Smooth muscle cell (in vitro differentiated cells): ENCODE measurements around the gene PCSK4. TPM values are rescaled to one million over a fixed set of nuclear protein-coding genes. Genes with fewer than 3 reads are reported as not detected.

Experiments
- DNase-seq: peaks from one replicate; lab custom pipeline; 2025; ENCODE audit not compliant: unreplicated experiment; lab: John Stamatoyannopoulos, UW
- H2AFZ ChIP-seq: fragments of 200-600 bp; sonication (generic); 2 replicates; pipeline ENCODE4 v1.6.0; 2016; ENCODE audit warnings: antibody characterized with exemption, low read depth, mild to moderate bottlenecking
- H3F3A ChIP-seq: fragments of 200-600 bp; sonication (generic); 2 replicates; pipeline ENCODE4 v1.6.0; 2017; ENCODE audit warnings: antibody characterized with exemption, low read depth
- H3K27ac ChIP-seq: fragments of 200-600 bp; sonication (generic); 2 replicates; pipeline ENCODE4 v1.5.1; 2016; ENCODE audit warnings: low read depth, mild to moderate bottlenecking
- H3K27me3 ChIP-seq: fragments of 200-600 bp; sonication (generic); 2 replicates; pipeline ENCODE4 v1.6.1; 2016; ENCODE audit warnings: low read depth, mild to moderate bottlenecking
- H3K36me3 ChIP-seq: fragments of 200-600 bp; sonication (generic); 2 replicates; pipeline ENCODE4 v1.5.1; 2016; ENCODE audit warnings: low read depth
- H3K4me1 ChIP-seq: fragments of 200-600 bp; sonication (generic); 2 replicates; pipeline ENCODE4 v1.5.1; 2016; ENCODE audit warnings: low read depth
- H3K4me2 ChIP-seq: fragments of 200-600 bp; sonication (generic); 2 replicates; pipeline ENCODE4 v1.6.0; 2016; ENCODE audit warnings: mild to moderate bottlenecking
- H3K4me3 ChIP-seq: fragments of 200-600 bp; sonication (generic); 2 replicates; pipeline ENCODE4 v1.5.1; 2016; ENCODE audit warnings: mild to moderate bottlenecking
- H3K79me2 ChIP-seq: fragments of 200-600 bp; sonication (generic); 2 replicates; pipeline ENCODE4 v1.6.0; 2016; ENCODE audit warnings: low read depth, mild to moderate bottlenecking
- H3K9ac ChIP-seq: fragments of 200-600 bp; sonication (generic); 2 replicates; pipeline ENCODE4 v1.6.0; 2016; ENCODE audit warnings: low read depth
- H3K9me3 ChIP-seq: fragments of 200-600 bp; sonication (generic); replicated peaks from 2 replicates; pipeline ENCODE4 v1.5.1; 2016; ENCODE audit warnings: low read depth
- H4K20me1 ChIP-seq: fragments of 200-600 bp; sonication (generic); 2 replicates; pipeline ENCODE4 v1.6.0; 2016; ENCODE audit warnings: low read depth
- CTCF ChIP-seq: fragments of 200-600 bp; sonication (generic); IDR thresholded peaks from 2 replicates; pipeline ENCODE4 v1.5.1; 2017; ENCODE audit warnings: borderline replicate concordance, mild to moderate bottlenecking, antibody characterized with exemption; ENCODE audit not compliant: insufficient read depth, poor library complexity, severe bottlenecking
- WGBS: methylation state at CpG from one replicate; pipeline ENCODE4 v1.1.7; 2016; ENCODE audit warnings: low lambda C conversion rate; 5-methylcytosine and 5-hydroxymethylcytosine counted together
- polyA plus RNA-seq: library from polyadenylated mRNA; unstranded; fragments of >200 nt; fragmentation: Nextera tagmentation; extraction: Ambion mirVana; gene quantifications from 2 replicates; pipeline ENCODE4 v1.2.1, GENCODE V29; 2016
- total RNA-seq: library from RNA; depleted of rRNA; stranded (reverse); fragments of >200 nt; gene quantifications from 2 replicates; pipeline ENCODE4 v1.2.3, GENCODE V29; 2014

Gene PCSK4
- total and polyA plus RNA-seq, 2 experiments from 2014 or later: 1.7 to 8.7 TPM

DNA sequence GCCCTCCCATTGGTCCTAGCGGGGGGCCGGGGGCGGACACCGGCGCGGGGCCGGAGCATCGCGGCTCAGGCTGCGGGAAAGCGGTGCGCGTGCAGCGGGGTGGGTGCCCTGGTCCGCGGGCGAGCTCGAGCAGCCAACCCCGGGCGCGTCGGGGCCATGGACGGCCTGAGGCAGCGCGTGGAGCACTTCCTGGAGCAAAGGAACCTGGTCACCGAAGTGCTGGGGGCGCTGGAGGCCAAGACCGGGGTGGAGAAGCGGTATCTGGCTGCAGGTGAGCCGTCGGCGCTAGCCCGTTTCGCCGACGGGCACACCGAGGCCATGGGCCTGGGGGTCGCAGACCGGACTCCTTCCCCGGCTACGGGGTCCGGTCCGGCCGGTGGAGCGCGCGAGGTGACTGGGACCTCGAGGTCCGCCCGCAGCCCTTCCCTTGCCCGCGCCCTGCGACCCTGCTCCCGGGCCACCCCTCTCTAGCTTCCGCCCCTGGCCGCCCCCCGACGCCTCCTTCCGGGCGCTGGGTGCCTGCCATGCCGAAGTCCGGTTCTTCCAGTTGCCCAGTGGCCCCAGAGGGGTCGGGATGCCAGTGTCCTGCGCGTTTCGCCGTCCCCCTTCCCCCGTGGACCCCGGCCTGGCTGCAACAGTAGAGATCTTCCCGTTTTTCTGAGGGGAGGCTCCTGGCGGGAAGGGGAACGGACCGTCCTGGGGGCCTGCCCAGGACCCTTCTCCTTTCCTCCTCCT, 1.1 kb upstream of the PCSK4 start, which contains the start of gene REEP6:
TSS of gene REEP6 (plus strand) at position 68 of the 735 bp plus-strand sequence. CDS start at position 157, 89 bp downstream.
- H3K9me3 ChIP-seq: no peaks in the 10 kb centered on the region
- H3K27me3 ChIP-seq: no peaks in the 10 kb centered on the region
- H3K79me2 ChIP-seq: no peaks in the 10 kb centered on the region
- peak within 1 kb of the TSS; percentile 65 for H3K27ac ChIP-seq
- H3K4me1 ChIP-seq: peaks cover 12% of the 10 kb centered on the region
- peak within 1 kb of the TSS; percentile 63 for H3K4me3 ChIP-seq
- TF ChIP-seq CTCF: no peak
- peak within 1 kb of the TSS; percentile 94 for H3K4me2 ChIP-seq
- DNase-seq: no peak
- no peaks in the 10 kb centered on the region for H3F3A ChIP-seq
- WGBS: 10% methylated on average over 57 of the region's 73 CpGs
- H2AFZ ChIP-seq: peak within 1 kb of the TSS; percentile 91
- H3K9ac ChIP-seq: peak within 1 kb of the TSS; percentile 52
- H3K36me3 ChIP-seq: no peaks in the 10 kb centered on the region
- H4K20me1 ChIP-seq: no peaks in the 10 kb centered on the region

DNA sequence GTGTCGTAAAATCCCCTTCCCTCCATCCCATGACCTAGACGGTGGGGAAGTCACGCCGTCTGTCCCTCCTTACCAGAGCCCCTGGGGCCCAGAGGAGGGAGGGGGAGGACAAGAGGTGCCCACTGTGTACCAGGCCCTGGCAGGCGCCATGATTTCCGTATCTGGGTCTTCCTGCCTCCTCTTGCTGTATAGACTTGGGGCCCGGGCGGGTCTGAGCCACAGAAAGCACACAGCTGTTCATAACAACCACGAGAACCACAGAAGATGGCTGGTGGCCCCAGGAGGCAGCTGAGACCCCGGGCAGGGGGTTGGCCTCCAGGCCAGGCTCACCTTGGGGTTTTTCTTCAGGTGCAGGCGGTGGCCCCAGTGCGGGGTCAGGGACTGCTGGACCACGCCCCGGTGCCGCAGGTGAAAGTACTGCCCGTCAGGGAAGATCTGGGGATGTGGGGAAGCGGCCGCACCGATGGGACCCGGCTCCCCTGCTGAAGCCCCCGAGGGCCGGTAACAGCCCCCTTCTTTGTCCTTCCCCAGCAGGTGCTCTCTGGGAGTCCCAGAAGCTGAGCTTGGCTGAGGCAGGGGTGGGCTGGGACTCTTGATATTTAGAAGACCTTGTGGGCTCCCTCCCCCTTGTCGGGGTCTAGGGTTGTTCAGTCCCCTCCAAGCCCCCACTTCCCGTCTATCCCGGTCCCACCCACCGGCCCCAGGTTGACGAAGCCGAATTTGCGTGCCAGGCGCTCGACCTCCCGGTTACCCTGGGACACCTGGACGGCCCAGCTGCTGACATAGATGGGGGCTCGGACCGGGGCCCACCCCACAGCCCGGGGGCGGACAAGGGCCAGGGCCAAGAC, 463 bp downstream of the PCSK4 start:
- DNase-seq: no peak
- peak overlapping the region; percentile 65 for H3K27ac ChIP-seq
- H3F3A ChIP-seq: no peaks in the 10 kb centered on the region
- no peaks in the 10 kb centered on the region for H4K20me1 ChIP-seq
- H3K36me3 ChIP-seq: no peaks in the 10 kb centered on the region
- H3K4me2 ChIP-seq: peak overlapping the region; percentile 94
- H3K4me1 ChIP-seq: peaks cover 12% of the 10 kb centered on the region
- peak overlapping the region; percentile 52 for H3K9ac ChIP-seq
- no peaks in the 10 kb centered on the region for H3K79me2 ChIP-seq
- peak overlapping the region; percentile 63 for H3K4me3 ChIP-seq
- 46% methylated on average over 31 of the region's 37 CpGs for WGBS
- no peaks in the 10 kb centered on the region for H3K9me3 ChIP-seq
- TF ChIP-seq CTCF: no peak
- H2AFZ ChIP-seq: peak overlapping the region; percentile 91
- H3K27me3 ChIP-seq: no peaks in the 10 kb centered on the region

DNA sequence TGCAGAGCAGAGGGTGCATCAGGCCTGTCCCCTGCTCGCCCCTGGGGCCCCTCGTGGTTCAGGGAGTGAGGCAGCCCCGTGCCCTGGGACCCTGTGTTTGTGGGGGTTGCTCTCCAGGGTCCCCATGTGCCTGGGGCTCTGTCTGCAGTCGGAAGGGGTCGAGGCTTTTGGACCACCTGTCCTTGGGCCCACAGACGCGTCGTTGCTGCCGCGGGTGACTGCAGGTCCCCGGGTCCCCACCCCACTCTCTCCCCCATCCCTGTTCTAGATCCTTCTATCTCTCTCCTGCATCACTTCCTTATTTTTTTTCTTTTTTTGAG, 1.9 kb downstream of the PCSK4 start:
- 94% methylated on average over 7 of the region's 11 CpGs for WGBS
- peaks cover 12% of the 10 kb centered on the region for H3K4me1 ChIP-seq
- no peak overlapping the region for H3K9ac ChIP-seq
- no peak for DNase-seq
- H3K79me2 ChIP-seq: no peaks in the 10 kb centered on the region
- H3F3A ChIP-seq: no peaks in the 10 kb centered on the region
- no peak overlapping the region for H2AFZ ChIP-seq
- no peaks in the 10 kb centered on the region for H3K9me3 ChIP-seq
- H3K27ac ChIP-seq: no peak overlapping the region
- no peak for TF ChIP-seq CTCF
- H3K4me3 ChIP-seq: no peak overlapping the region
- H4K20me1 ChIP-seq: no peaks in the 10 kb centered on the region
- H3K27me3 ChIP-seq: no peaks in the 10 kb centered on the region
- H3K36me3 ChIP-seq: no peaks in the 10 kb centered on the region
- no peak overlapping the region for H3K4me2 ChIP-seq
